Measurements from ENCODE around the gene ERLEC1.
"Not testable (repeated sequence)": the region's sequence is repeated elsewhere in the genome, so short reads cannot be mapped to it uniquely, and the experiment has no call there.

The ERLEC1 gene

DNA sequence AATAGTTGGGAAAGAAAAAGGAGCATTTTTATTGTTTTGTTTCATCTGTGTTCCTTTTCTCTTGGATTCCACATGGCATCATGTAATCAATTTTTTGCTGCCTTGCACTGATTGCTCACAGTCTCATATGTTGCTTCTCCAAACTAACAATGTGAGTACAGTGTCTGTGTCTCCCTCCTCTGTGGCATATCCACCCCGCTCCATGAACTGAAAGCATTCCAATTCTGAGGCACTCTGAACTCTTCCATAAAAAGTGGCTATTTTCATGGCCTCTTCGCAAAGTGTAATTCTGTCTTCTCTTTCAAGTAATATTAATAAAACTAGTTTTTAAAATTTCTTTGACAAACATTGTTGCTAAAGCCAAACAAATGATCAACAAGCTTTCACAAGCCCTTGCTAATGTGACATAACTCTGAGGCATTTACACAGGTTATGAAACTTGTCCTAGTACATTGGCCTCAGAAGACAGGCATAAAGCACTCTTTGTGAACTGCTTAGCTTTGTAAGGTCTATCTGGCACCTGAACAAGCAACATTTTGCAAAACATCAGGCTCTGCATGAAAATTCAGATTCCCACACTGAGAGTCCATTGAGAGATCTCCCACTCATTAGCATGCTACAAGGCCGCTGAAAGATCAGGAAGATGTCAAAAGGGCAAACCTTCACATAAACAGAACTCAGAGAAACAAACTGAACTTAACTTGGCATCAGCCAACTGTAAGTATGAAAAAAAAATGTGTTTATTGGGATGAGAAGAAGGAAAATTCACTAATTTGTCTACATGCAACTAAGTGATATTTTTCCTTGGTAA is 39.9 kb downstream of the ERLEC1 start:
- peak; percentile 19 to 50 for DNase-seq (ENCODE audit: low read depth in 2 of 2)
- no peak overlapping the region for H3K4me3 ChIP-seq (replicated peaks in 1 of 2; ENCODE audit: low read depth in 2 of 2, low read length in 2 of 2)
- TF ChIP-seq, protein P1, sequence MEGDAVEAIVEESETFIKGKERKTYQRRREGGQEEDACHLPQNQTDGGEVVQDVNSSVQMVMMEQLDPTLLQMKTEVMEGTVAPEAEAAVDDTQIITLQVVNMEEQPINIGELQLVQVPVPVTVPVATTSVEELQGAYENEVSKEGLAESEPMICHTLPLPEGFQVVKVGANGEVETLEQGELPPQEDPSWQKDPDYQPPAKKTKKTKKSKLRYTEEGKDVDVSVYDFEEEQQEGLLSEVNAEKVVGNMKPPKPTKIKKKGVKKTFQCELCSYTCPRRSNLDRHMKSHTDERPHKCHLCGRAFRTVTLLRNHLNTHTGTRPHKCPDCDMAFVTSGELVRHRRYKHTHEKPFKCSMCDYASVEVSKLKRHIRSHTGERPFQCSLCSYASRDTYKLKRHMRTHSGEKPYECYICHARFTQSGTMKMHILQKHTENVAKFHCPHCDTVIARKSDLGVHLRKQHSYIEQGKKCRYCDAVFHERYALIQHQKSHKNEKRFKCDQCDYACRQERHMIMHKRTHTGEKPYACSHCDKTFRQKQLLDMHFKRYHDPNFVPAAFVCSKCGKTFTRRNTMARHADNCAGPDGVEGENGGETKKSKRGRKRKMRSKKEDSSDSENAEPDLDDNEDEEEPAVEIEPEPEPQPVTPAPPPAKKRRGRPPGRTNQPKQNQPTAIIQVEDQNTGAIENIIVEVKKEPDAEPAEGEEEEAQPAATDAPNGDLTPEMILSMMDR (IDR thresholded peaks at IDR 0.05; ENCODE audit: low read depth, low read length), result no peak

DNA sequence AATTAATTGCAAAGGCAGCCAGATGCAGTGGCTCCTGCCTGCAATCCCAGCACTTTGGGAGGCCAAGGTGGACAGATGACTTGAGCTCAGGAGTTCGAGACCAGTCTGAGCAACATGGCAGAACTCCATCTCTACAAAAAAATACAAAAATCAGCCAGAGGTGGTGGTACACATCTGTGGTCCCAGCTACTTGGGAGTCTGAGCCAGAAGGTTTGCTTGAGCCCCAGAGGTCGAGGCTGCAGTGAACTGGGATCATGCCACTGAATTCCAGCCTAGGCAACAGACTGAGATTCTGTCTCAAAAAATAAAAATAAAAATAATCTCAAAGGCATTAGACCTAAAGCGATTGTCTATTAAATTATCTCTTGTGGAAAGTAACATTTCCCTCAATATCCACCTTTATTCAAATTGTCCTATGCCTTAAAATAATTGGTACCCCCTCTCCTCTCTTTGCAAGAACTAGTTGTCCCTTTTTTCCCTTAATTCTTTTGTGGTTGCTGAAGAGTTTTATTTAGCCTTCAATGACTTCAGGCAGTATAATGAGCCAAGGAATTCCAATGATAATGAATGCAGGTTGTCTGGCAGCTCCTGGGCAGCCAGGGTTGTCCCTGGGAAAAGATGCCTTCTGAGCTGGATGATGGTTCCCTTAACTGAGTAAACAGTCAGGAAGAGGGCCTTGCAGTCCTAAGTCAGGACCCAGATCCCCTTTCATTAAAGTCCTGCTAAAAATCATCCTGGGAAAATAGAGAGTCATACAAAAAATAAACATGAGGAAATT is 40.7 kb downstream of the ERLEC1 start:
- no peak overlapping the region for H3K4me3 ChIP-seq (replicated peaks in 1 of 2; ENCODE audit: low read depth in 2 of 2, low read length in 2 of 2)
- no peak for DNase-seq (ENCODE audit: low read depth in 2 of 2)
- TF ChIP-seq, protein P1 (IDR thresholded peaks at IDR 0.05; ENCODE audit: low read depth, low read length), result no peak

DNA sequence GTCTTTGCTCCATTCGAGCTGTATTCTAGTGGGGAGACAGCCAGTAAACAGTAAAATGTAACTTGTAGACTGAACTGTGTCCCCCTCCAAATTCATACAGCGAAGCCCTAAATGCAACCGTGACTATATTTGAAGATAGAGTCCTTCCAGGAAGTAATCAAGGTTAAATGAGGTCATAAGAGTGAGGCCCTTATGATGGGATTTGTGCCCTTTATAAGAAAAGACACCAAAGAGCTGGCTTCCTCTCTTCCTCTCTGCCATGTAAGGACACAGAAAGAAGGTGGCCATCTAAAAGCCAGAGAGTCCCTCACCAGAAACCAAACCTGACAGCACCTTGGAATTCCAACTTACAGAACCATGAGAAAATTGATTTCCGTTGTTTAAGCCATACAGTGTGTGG is 41.5 kb downstream of the ERLEC1 start:
- TF ChIP-seq, protein P1 (IDR thresholded peaks at IDR 0.05; ENCODE audit: low read depth, low read length), result no peak
- no peak for DNase-seq (ENCODE audit: low read depth in 2 of 2)
- H3K4me3 ChIP-seq (replicated peaks in 1 of 2; ENCODE audit: low read depth in 2 of 2, low read length in 2 of 2), result no peak overlapping the region

DNA sequence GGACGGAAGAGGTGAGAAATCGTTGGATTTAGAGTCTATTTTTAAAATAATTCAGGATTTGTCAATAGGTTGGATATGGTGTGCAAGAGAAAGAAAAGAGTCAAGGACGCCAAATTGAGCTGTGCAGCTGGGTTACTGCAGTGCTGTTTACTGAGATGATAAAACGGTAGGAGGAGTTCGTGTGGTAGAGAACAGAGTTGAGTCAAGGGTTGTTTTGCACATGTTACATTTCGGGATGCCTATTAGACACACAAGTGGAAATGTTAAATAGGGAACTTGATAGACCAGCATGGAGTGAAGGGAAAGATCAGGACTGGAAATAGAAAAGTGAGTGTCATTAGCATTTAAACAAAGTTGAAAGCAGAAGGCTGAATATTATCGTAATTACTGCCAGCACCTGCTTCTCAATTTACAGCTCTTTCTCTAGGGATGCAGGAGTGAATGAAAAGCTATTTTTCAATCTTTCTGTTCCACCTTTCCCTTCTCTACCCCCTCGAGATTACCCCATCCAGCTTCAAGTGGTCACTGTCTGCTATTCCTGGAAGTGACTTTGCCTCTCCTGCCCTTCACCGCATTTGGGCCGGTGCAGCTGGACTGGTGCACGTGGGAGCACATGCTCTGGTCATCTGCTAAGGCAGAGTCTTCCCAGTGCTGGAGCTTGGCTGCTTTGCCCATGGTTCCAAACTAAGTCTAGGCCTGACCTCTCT is 42.6 kb downstream of the ERLEC1 start:
- TF ChIP-seq, protein P1 (IDR thresholded peaks at IDR 0.05; ENCODE audit: low read depth, low read length), result no peak
- no peak overlapping the region for H3K4me3 ChIP-seq (replicated peaks in 1 of 2; ENCODE audit: low read depth in 2 of 2, low read length in 2 of 2)
- DNase-seq (ENCODE audit: low read depth in 2 of 2), result no peak

DNA sequence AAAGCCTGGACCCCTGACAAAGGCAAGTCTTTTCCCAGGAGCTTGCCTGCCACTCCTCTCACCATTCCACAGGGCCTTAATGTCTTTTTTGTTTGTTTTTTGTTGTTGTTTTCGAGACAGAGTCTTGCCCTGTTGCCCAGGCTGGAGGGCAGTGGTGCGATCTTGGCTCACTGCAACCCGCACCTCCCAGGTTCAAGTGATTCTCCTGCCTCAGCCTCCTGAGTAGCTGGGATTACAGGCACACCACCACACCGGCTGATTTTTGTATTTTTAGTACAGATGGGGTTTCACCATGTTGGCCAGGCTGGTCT is 43.1 kb downstream of the ERLEC1 start:
- DNase-seq (ENCODE audit: low read depth in 2 of 2); H3K4me3 ChIP-seq (replicated peaks in 1 of 2; ENCODE audit: low read depth in 2 of 2, low read length in 2 of 2): not testable (repeated sequence)

DNA sequence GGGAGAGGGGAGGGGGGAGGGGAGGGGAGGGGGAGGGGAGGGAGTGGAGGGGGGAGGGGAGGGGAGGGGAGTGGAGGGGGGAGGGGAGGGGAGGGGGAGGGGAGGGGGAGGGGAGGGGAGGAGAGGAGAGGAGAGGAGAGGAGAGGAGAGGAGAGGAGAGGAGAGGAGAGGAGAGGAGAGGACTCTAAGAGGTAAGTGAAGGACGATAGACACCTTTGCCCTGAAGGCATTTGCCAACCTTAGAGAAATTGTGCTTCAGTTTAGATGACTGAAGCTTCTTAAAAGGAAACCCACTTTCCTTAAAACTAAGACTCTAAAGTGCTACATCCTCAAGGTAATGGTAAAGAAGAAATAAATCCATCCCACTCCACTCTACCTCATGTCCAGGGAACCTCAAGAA is 53.7 kb downstream of the ERLEC1 start:
- DNase-seq (ENCODE audit: low read depth in 2 of 2), result no peak
- no peak overlapping the region for H3K4me3 ChIP-seq (replicated peaks in 1 of 2; ENCODE audit: low read depth in 2 of 2, low read length in 2 of 2)
- TF ChIP-seq, protein P1 (IDR thresholded peaks at IDR 0.05; ENCODE audit: low read depth, low read length), result no peak

DNA sequence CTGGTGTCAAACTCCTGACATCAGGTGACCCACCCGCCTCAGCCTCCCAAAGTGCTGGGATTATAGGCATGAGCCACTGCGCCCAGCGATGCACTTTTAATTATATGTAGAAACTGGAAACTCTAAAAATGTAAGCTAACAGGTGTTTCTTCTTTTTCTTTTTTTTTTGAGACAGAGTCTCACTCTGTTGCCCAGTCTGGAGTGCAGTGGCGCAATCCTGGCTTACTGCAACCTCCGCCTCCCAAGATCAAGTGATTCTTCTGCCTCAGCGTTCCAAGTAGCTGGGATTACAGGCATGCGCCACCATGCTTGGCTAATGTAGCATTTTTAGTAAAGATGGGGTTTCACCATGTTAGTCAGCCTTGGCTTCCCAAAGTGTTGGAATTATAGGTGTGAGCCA is 54.8 kb downstream of the ERLEC1 start:
- DNase-seq (ENCODE audit: low read depth in 2 of 2); H3K4me3 ChIP-seq (replicated peaks in 1 of 2; ENCODE audit: low read depth in 2 of 2, low read length in 2 of 2): not testable (repeated sequence)

All from cardiac fibroblast (primary cell).